Superior temporal gyrus (tissue), 1 donor: Measurements from ENCODE around the gene ITCH.
A peak's percentile ranks its signal among the peaks of the same experiment; 100 is the strongest.
"Not testable (repeated sequence)": the region's sequence is repeated elsewhere in the genome, so short reads cannot be mapped to it uniquely, and the experiment has no call there.

Experiments used
- DNase-seq: peaks from one replicate; pipeline ENCODE4 v3.0.0-alpha.2; 2016; ENCODE audit errors: extremely low spot score

ITCH gene

GRCh38 chr20:34452281-34452982, 89.4 kb downstream of the ITCH start:
- no peak for DNase-seq

GRCh38 chr20:34458631-34459030, 95.6 kb downstream of the ITCH start:
- DNase-seq = no peak

GRCh38 chr20:34459209-34459897, 96.3 kb downstream of the ITCH start:
- DNase-seq = no peak

- DNase-seq = no peak
Observed at GRCh38 chr20:34461779-34462087, 98.7 kb downstream of the ITCH start.

- no peak for DNase-seq
Observed at GRCh38 chr20:34468951-34469350, 105.9 kb downstream of the ITCH start.

GRCh38 chr20:34472246-34472925, 109.3 kb downstream of the ITCH start:
- DNase-seq = no peak

- DNase-seq = peak; percentile 58
Observed at GRCh38 chr20:34473262-34473883, 110.3 kb downstream of the ITCH start.

- peak; percentile 65 for DNase-seq
Observed at GRCh38 chr20:34475979-34476736, 113.1 kb downstream of the ITCH start.

GRCh38 chr20:34479627-34480026, 116.6 kb downstream of the ITCH start:
- no peak for DNase-seq

- DNase-seq = not testable (repeated sequence)
Observed at GRCh38 chr20:34482154-34482553, 119.1 kb downstream of the ITCH start.

GRCh38 chr20:34483585-34484220, 120.6 kb downstream of the ITCH start:
- DNase-seq = not testable (repeated sequence)

- DNase-seq = no peak
Observed at GRCh38 chr20:34485068-34485634, 122.1 kb downstream of the ITCH start.

GRCh38 chr20:34491226-34491931, 128.3 kb downstream of the ITCH start:
- no peak for DNase-seq

- no peak for DNase-seq
Observed at GRCh38 chr20:34491932-34492509, 128.9 kb downstream of the ITCH start.

GRCh38 chr20:34493646-34494045, 130.6 kb downstream of the ITCH start:
- DNase-seq = no peak

- DNase-seq = no peak
Observed at GRCh38 chr20:34495307-34495706, 132.2 kb downstream of the ITCH start.

GRCh38 chr20:34495916-34496315, 132.8 kb downstream of the ITCH start:
- DNase-seq = no peak

GRCh38 chr20:34497596-34497995, 134.5 kb downstream of the ITCH start:
- not testable (repeated sequence) for DNase-seq

GRCh38 chr20:34500823-34501222, 137.8 kb downstream of the ITCH start:
- no peak for DNase-seq

- no peak for DNase-seq
Observed at GRCh38 chr20:34506480-34506879, 143.4 kb downstream of the ITCH start.
